K562 (cell line): ENCODE measurements around the gene LONP1. TPM values are rescaled to one million over a fixed set of nuclear protein-coding genes. Genes with fewer than 3 reads are reported as not detected.

Experiments
- KLF10 ChIP-seq: fragments of 250-450 bp; sonication (Bioruptor Pico); IDR thresholded peaks from 2 replicates; pipeline ENCODE4 v1.6.1; 2021; ENCODE audit warnings: matching md5 sums
- NELFE ChIP-seq: IDR thresholded peaks from 2 replicates; pipeline ENCODE4 v1.6.1; 2011; ENCODE audit warnings: mild to moderate bottlenecking; ENCODE audit not compliant: insufficient read depth, insufficient read length
- PHF8 ChIP-seq: fragments of 200-600 bp; sonication (generic); IDR thresholded peaks from 2 replicates; pipeline ENCODE4 v1.6.1; 2012; ENCODE audit warnings: mixed run types, mild to moderate bottlenecking, inconsistent platforms, low read length, moderate library complexity, borderline replicate concordance
- PKNOX1 ChIP-seq: fragments of 450-650 bp; IDR thresholded peaks from 2 replicates; pipeline ENCODE4 v1.6.1; 2016
- PRPF4 ChIP-seq: fragments of 200-400 bp; formaldehyde crosslinking; IDR thresholded peaks from one replicate; pipeline ENCODE4 v1.6.1; 2017; ENCODE audit warnings: low read length, low read depth, mild to moderate bottlenecking; ENCODE audit not compliant: insufficient read depth, poor library complexity, severe bottlenecking
- SAFB2 ChIP-seq: fragments of 200-400 bp; formaldehyde crosslinking; IDR thresholded peaks from 2 replicates; pipeline ENCODE4 v1.6.1; 2018; ENCODE audit warnings: borderline replicate concordance, low read length, low read depth, moderate library complexity; ENCODE audit not compliant: severe bottlenecking
- TFAM ChIP-seq: fragments of 250-450 bp; sonication (Bioruptor Pico); conservative IDR thresholded peaks from 2 replicates; pipeline ENCODE4 v1.5.0; 2021; ENCODE audit warnings: mild to moderate bottlenecking, moderate library complexity
- TOE1 ChIP-seq, 2 experiments: fragments of 450-650 bp in 1 of 2; sonication (generic) in 1 of 2; formaldehyde crosslinking in 1 of 2; IDR thresholded peaks; 2 replicates each; pipeline versions ENCODE4 v1.7.1 to v1.8.0; 2016 to 2022; ENCODE audit warnings: borderline replicate concordance in 2 of 2, mild to moderate bottlenecking in 2 of 2, antibody characterized with exemption in 1 of 2, inconsistent platforms in 1 of 2, low read depth in 1 of 2, missing genetic modification reagents in 1 of 2, moderate library complexity in 1 of 2
- ZBTB7A ChIP-seq: IDR thresholded peaks from 2 replicates; pipeline ENCODE4 v1.6.1; 2011; ENCODE audit warnings: low read depth, mild to moderate bottlenecking, low read length, moderate library complexity, borderline replicate concordance; ENCODE audit not compliant: control insufficient read depth
- ZNF24 ChIP-seq: fragments of 450-650 bp; IDR thresholded peaks from 2 replicates; pipeline ENCODE4 v1.6.1; 2016
- ZNF318 ChIP-seq, 2 experiments: fragments of 450-650 bp; IDR thresholded peaks; 2 replicates each; pipeline ENCODE4 v1.6.1; 2016; ENCODE audit warnings: mild to moderate bottlenecking in 2 of 2, borderline replicate concordance in 1 of 2, low read depth in 1 of 2, moderate library complexity in 1 of 2
- ZNF518B ChIP-seq: fragments of 250-450 bp; sonication (Bioruptor Pico); IDR thresholded peaks from 2 replicates; pipeline ENCODE4 v1.5.0; 2021; ENCODE audit warnings: mild to moderate bottlenecking, moderate library complexity
- polyA plus RNA-seq, 8 experiments: library from polyadenylated mRNA; depleted of rRNA in 4 of 8; stranded (reverse) in 5 of 8; unstranded in 3 of 8; fragments of >200 nt; fragmentation: Nextera tagmentation in 2 of 8; fragmentation: Illumina TruSeq in 1 of 8; extraction: Ambion mirVana in 2 of 8; extraction: Trizol in 1 of 8; gene quantifications; 2 replicates each; pipeline versions ENCODE4 v1.2.1 to v1.2.3, GENCODE V29; 2011 to 2014; ENCODE audit warnings: inconsistent platforms in 1 of 8, missing spikeins in 1 of 8
- total RNA-seq, 7 experiments: library from RNA; depleted of rRNA in 6 of 7; stranded (reverse); fragments of >200 nt in 6 of 7; fragmentation: Illumina TruSeq in 2 of 7; extraction: Trizol in 2 of 7; gene quantifications; 2 replicates each; pipeline versions ENCODE4 v1.2.1 to v1.2.3, GENCODE V29; 2011 to 2021; ENCODE audit warnings: low replicate concordance in 1 of 7

Gene LONP1
- total and polyA plus RNA-seq, 9 of the 15 experiments (the other 6 are each of a cell fraction or from before 2014, with no cell fraction given), result 1.1 to 238 (median 84.5) TPM

- TF ChIP-seq TOE1 (IDR thresholded peaks at IDR 0.05; ENCODE audit: borderline replicate concordance) (peak; percentile 97), TOE1 (CRISPR knock-in tag; IDR thresholded peaks at IDR 0.05; ENCODE audit: borderline replicate concordance, low read depth) (no peak), NELFE (no peak), TFAM (CRISPR knock-in tag) (no peak), ZNF24 (no peak), PKNOX1 (0 out of 2 replicates have a peak, but pooled peaks have one; percentile 18), KLF10 (CRISPR knock-in tag) (no peak), PRPF4 (peak; percentile 75), ZNF318 (IDR thresholded peaks at IDR 0.05; ENCODE audit: borderline replicate concordance in 1 of 2, low read depth in 1 of 2) (peak in 1 of 2 experiments; percentile 69; a peak in 2 of 4 replicates), SAFB2 (no peak), ZNF518B (CRISPR knock-in tag) (no peak), PHF8 (peak; percentile 81; the same call in 1 of the 2 replicates), ZBTB7A (peak; percentile 19; the same call in 1 of the 2 replicates)
Observed at GRCh38 chr19:5719961-5720790, at the start of gene LONP1, which contains the start of gene CATSPERD (continued).
